Purkinje cell (primary cell): ENCODE measurements around the gene MOB1B. TPM values are rescaled to one million over a fixed set of nuclear protein-coding genes. Genes with fewer than 3 reads are reported as not detected.

ENCODE experiments used
- polyA plus RNA-seq: library from polyadenylated mRNA; unstranded; fragments of >200 nt; fragmentation: Nextera tagmentation; gene quantifications from 2 replicates; pipeline ENCODE4 v1.2.1, GENCODE V29; 2014

The MOB1B gene
- 15.0 TPM in 2 replicates for polyA plus RNA-seq

DNA sequence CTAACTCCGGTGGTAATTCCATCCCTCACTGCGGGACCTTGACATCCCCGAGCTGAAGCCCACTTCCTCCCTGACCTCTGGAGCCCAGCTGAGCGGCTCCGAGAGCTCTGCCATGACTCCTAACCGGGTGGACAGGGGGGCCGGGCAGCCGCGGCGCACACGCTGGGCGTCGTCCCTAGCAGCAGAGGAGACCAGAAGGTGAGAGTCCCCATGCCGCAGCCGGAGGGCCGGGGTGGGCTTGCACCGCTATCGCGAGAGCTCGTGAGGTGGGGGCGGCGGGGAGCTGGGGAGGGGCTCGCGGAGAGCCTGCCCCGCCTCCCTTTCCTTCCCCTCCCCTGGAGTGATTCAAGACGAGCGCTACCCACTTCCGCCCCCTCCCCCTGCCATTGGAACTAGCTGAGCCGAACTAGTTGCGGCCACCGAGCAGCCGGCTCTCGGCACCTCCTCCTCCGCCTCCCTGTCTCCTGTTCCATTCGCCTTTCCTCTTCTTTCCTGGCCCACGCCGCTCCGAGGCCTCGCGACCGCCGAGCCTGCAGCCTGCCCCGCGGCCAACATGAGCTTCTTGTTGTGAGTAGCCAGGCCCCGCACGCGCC is at the start of gene MOB1B:
MOB1B (plus strand) TSS at position 386 of the 593 bp plus-strand sequence; CDS start at position 554, 168 bp downstream.

DNA sequence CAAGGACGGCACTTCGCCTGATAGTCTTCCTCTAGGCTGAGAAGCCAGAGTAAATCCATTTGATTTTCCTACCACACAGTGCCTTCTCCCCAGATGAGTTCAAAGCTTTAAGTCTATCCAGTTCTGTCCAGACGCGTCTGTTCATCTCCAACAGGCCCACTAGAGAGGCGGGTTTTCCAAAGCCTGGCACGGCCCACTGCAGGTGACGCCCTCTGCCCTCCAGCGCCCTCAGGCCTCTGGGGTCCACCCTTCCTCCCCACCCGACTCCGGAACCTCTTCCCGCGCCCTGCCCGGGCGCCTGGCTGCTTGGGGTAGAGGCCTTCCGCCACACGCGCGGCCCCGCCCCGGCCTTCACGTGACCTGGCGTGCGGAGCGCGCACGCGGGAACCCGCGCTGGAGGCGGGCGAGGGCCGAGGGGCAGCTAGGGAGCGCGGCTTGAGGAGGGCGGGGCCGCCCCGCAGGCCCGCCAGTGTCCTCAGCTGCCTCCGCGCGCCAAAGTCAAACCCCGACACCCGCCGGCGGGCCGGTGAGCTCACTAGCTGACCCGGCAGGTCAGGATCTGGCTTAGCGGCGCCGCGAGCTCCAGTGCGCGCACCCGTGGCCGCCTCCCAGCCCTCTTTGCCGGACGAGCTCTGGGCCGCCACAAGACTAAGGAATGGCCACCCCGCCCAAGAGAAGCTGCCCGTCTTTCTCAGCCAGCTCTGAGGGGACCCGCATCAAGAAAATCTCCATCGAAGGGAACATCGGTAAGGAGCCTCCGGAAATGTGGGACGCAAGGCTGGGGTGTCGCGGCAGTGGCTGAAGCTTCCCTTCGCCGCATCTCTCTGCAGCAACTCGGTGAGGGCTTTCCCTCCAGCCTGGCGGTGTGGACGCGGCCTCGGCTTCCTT is 91.3 kb downstream of the MOB1B start, which contains the start of gene DCK:
DCK (plus strand) TSS at position 469 of the 888 bp plus-strand sequence; CDS start at position 656, 187 bp downstream.

Other genes starting within 250 kb of the MOB1B start
- gene JCHAIN, start 235.9 kb upstream of the MOB1B start, polyA plus RNA-seq: 0.34 TPM in 1 of 2 replicates, not detected in the other
- 24.0 and 27.3 TPM in 2 replicates for gene UTP3, start 213.8 kb upstream of the MOB1B start, polyA plus RNA-seq
- gene RUFY3, start 180.4 kb upstream of the MOB1B start, polyA plus RNA-seq: 146 and 153 TPM in 2 replicates
- 110 and 117 TPM in 2 replicates for gene GRSF1, start 62.5 kb upstream of the MOB1B start, polyA plus RNA-seq
- gene DCK, start 91.3 kb downstream of the MOB1B start, polyA plus RNA-seq: 44.5 and 56.5 TPM in 2 replicates